Lung (tissue), 12 donors: ENCODE results near the gene ANGPTL8. TPM values are rescaled to one million over a fixed set of nuclear protein-coding genes. Genes with fewer than 3 reads are reported as not detected.

Source experiments
- ATAC-seq: fragments of 200-7000 bp; cut with Tn5 transposase; one replicate; pipeline ENCODE4 v1.9.1; 2020; ENCODE audit warnings: moderate number of reproducible peaks; ENCODE audit not compliant: insufficient read depth, low FRiP score
- DNase-seq, 3 donors: peaks; one replicate each; pipeline ENCODE4 v3.0.0-alpha.2; 2013 to 2017
- H3K27ac ChIP-seq, 2 donors: one replicate each; pipeline ENCODE4 v1.5.1; 2013; ENCODE audit warnings: mild to moderate bottlenecking in 2 of 2, moderate library complexity in 2 of 2, control low read depth in 1 of 2, inconsistent platforms in 1 of 2, low read depth in 1 of 2, low read length in 1 of 2
- H3K27me3 ChIP-seq, 3 donors: one replicate each; pipeline ENCODE4 v1.5.1; 2013; ENCODE audit warnings: low read length in 2 of 3; ENCODE audit not compliant: control insufficient read depth in 3 of 3, insufficient read depth in 3 of 3
- H3K36me3 ChIP-seq, 4 donors: one replicate each; pipeline ENCODE4 v1.5.1; 2013; ENCODE audit warnings: low read length in 4 of 4, mild to moderate bottlenecking in 1 of 4, moderate library complexity in 1 of 4; ENCODE audit not compliant: control insufficient read depth in 4 of 4, insufficient read depth in 4 of 4
- H3K4me1 ChIP-seq, 5 donors: one replicate each; pipeline ENCODE4 v1.5.1; 2013; ENCODE audit warnings: low read length in 5 of 5, mild to moderate bottlenecking in 2 of 5, moderate library complexity in 1 of 5; ENCODE audit not compliant: control insufficient read depth in 5 of 5, insufficient read depth in 5 of 5
- H3K4me3 ChIP-seq: one replicate; pipeline ENCODE4 v1.5.1; 2013; ENCODE audit warnings: mild to moderate bottlenecking, control low read depth, moderate library complexity
- H3K9ac ChIP-seq, 2 donors: one replicate each; pipeline ENCODE4 v1.5.1; 2013; ENCODE audit warnings: low read length in 2 of 2, control low read depth in 1 of 2; ENCODE audit not compliant: insufficient read depth in 1 of 2
- H3K9me3 ChIP-seq, 4 donors: one replicate each; pipeline ENCODE4 v1.5.1; 2013; ENCODE audit warnings: low read length in 3 of 4, mild to moderate bottlenecking in 1 of 4, moderate library complexity in 1 of 4; ENCODE audit not compliant: control insufficient read depth in 4 of 4, insufficient read depth in 3 of 4
- WGBS, 2 donors: extraction: QIAGEN DNeasy Blood & Tissue Kit; methylation state at CpG; one replicate each; pipeline ENCODE4 v1.1.7; 2013; 5-methylcytosine and 5-hydroxymethylcytosine counted together
- polyA plus RNA-seq, 2 donors: library from polyadenylated mRNA; stranded (reverse); fragments of 200-250 nt; gene quantifications; one replicate each; pipeline ENCODE4 v1.2.1, GENCODE V29; 2013
- total RNA-seq, 2 donors: library from RNA; depleted of rRNA in 1 of 2; stranded (reverse); fragments of >200 nt in 1 of 2; gene quantifications; one replicate each; pipeline ENCODE4 v1.2.1, GENCODE V29; 2014 to 2021
- TF ChIP-seq, protein P1 (sequence below): IDR thresholded peaks from 2 replicates; pipeline ENCODE4 v1.5.1; 2012; ENCODE audit warnings: mild to moderate bottlenecking; ENCODE audit errors: control extremely low read depth, extremely low read depth
- donor health status: control.
- donor health status: control.
- donor health status: Bipolar disorder and iron deficiency.
- donor health status: healthy.
- donor health status: DM: yes; HTN: yes; CAD: no.

Gene ANGPTL8
- total and polyA plus RNA-seq, 4 donors: 0.19 to 1.0 TPM; not detected in 2

DNA sequence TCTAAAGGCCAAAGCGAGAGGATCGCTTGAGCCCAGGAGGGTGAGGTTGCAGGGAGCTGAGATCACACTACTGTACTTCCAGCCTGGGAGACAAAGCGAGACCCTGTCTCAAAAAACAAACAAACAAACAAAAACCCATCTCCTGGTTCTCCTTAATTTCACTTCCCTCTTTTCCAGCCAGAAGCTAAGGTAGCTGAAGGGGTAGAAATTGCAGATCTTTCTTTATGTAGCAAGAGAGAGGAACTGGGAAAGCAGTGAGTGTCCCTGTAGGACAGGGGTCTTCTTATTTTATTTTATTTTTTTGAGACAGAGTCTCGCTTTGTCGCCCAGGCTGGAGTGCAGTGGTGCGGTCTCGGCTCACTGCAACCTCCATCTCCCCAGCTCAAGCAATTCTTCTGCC is 52.0 kb downstream of the ANGPTL8 start:
- H3K4me3 ChIP-seq: no peak overlapping the region
- ATAC-seq (no peak), DNase-seq (no peak)
- 92 to 93% methylated on average over 7 of the region's 7 CpGs for WGBS, 2 donors
- H3K9ac ChIP-seq: no peak overlapping the region
- H3K27ac ChIP-seq: no peak overlapping the region
- H3K9me3 ChIP-seq: no peaks in the 10 kb centered on the region
- H3K36me3 ChIP-seq: no peaks in the 10 kb centered on the region
- no peaks in the 10 kb centered on the region for H3K27me3 ChIP-seq
- TF ChIP-seq, protein P1, sequence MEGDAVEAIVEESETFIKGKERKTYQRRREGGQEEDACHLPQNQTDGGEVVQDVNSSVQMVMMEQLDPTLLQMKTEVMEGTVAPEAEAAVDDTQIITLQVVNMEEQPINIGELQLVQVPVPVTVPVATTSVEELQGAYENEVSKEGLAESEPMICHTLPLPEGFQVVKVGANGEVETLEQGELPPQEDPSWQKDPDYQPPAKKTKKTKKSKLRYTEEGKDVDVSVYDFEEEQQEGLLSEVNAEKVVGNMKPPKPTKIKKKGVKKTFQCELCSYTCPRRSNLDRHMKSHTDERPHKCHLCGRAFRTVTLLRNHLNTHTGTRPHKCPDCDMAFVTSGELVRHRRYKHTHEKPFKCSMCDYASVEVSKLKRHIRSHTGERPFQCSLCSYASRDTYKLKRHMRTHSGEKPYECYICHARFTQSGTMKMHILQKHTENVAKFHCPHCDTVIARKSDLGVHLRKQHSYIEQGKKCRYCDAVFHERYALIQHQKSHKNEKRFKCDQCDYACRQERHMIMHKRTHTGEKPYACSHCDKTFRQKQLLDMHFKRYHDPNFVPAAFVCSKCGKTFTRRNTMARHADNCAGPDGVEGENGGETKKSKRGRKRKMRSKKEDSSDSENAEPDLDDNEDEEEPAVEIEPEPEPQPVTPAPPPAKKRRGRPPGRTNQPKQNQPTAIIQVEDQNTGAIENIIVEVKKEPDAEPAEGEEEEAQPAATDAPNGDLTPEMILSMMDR: no peak
- H3K4me1 ChIP-seq: peaks cover 0 to 12% (median 2%) of the 10 kb centered on the region in 5 donors

Other genes with a start within 250 kb of the ANGPTL8 start
- 100 to 1,000 TPM; 270 to 271 TPM for gene LDLR, start 150.2 kb upstream of the ANGPTL8 start, total RNA-seq
- 100 to 1,000 TPM in 1 of 2 donors, 10 to 100 TPM in 1; 52.1 to 131 TPM for gene LDLR, start 150.2 kb upstream of the ANGPTL8 start, polyA plus RNA-seq
- 1 to 10 TPM; 2.5 to 5.3 TPM for gene SPC24, start 83.8 kb upstream of the ANGPTL8 start, total RNA-seq
- gene SPC24, start 83.8 kb upstream of the ANGPTL8 start, polyA plus RNA-seq: 1 to 10 TPM; 1.3 to 6.5 TPM
- 100 to 1,000 TPM; 129 to 164 TPM for gene KANK2, start 42.1 kb upstream of the ANGPTL8 start, total RNA-seq
- gene KANK2, start 42.1 kb upstream of the ANGPTL8 start, polyA plus RNA-seq: 10 to 100 TPM; 90.1 to 96.8 TPM
- gene DOCK6, start 22.9 kb downstream of the ANGPTL8 start, total RNA-seq: 100 to 1,000 TPM in 1 of 2 donors, 10 to 100 TPM in 1; 60.2 to 129 TPM
- gene DOCK6, start 22.9 kb downstream of the ANGPTL8 start, polyA plus RNA-seq: 10 to 100 TPM; 38.6 to 87.3 TPM
- not detected for gene TSPAN16, start 56.5 kb downstream of the ANGPTL8 start, total RNA-seq
- gene TSPAN16, start 56.5 kb downstream of the ANGPTL8 start, polyA plus RNA-seq: not detected
- 10 to 100 TPM; 28.0 to 73.2 TPM for gene RAB3D, start 100.0 kb downstream of the ANGPTL8 start, total RNA-seq
- gene RAB3D, start 100.0 kb downstream of the ANGPTL8 start, polyA plus RNA-seq: 10 to 100 TPM; 16.0 to 18.6 TPM
- gene TMEM205, start 106.6 kb downstream of the ANGPTL8 start, total RNA-seq: 100 to 1,000 TPM; 101 to 125 TPM
- 100 to 1,000 TPM; 129 to 166 TPM for gene TMEM205, start 106.6 kb downstream of the ANGPTL8 start, polyA plus RNA-seq
- gene CCDC159, start 106.9 kb downstream of the ANGPTL8 start, total RNA-seq: 10 to 100 TPM; 25.8 to 26.5 TPM
- 10 to 100 TPM; 40.9 to 55.2 TPM for gene CCDC159, start 106.9 kb downstream of the ANGPTL8 start, polyA plus RNA-seq
- gene PLPPR2, start 115.8 kb downstream of the ANGPTL8 start, total RNA-seq: 10 to 100 TPM in 1 of 2 donors, 1 to 10 TPM in 1; 9.1 to 33.2 TPM
- 10 to 100 TPM; 15.3 to 35.1 TPM for gene PLPPR2, start 115.8 kb downstream of the ANGPTL8 start, polyA plus RNA-seq
- 1 to 10 TPM; 1.1 to 4.1 TPM for gene SWSAP1, start 135.0 kb downstream of the ANGPTL8 start, total RNA-seq
- 1 to 10 TPM; 3.5 to 4.0 TPM for gene SWSAP1, start 135.0 kb downstream of the ANGPTL8 start, polyA plus RNA-seq
- gene EPOR, start 144.7 kb downstream of the ANGPTL8 start, total RNA-seq: 10 to 100 TPM; 14.5 to 20.6 TPM
- 10 to 100 TPM in 1 of 2 donors, 1 to 10 TPM in 1; 8.7 to 14.7 TPM for gene EPOR, start 144.7 kb downstream of the ANGPTL8 start, polyA plus RNA-seq
- 10 to 100 TPM; 35.2 to 45.2 TPM for gene RGL3, start 179.7 kb downstream of the ANGPTL8 start, total RNA-seq
- gene RGL3, start 179.7 kb downstream of the ANGPTL8 start, polyA plus RNA-seq: 10 to 100 TPM; 10.4 to 39.3 TPM
- gene ODAD3, start 195.5 kb downstream of the ANGPTL8 start, total RNA-seq: 1 to 10 TPM; 3.9 to 9.8 TPM
- gene ODAD3, start 195.5 kb downstream of the ANGPTL8 start, polyA plus RNA-seq: 1 to 10 TPM; 2.0 to 4.5 TPM
- 100 to 1,000 TPM; 115 to 315 TPM for gene PRKCSH, start 196.0 kb downstream of the ANGPTL8 start, total RNA-seq
- 100 to 1,000 TPM; 142 to 174 TPM for gene PRKCSH, start 196.0 kb downstream of the ANGPTL8 start, polyA plus RNA-seq
- under 1 TPM in 1 of 2 donors, not detected in 1; 0.34 TPM for gene ELAVL3, start 241.4 kb downstream of the ANGPTL8 start, total RNA-seq
- gene ELAVL3, start 241.4 kb downstream of the ANGPTL8 start, polyA plus RNA-seq: under 1 TPM in 1 of 2 donors, not detected in 1; 0.15 TPM